HG03060 (cell line): ENCODE data around the gene PUM1.

ENCODE experiments used
- ATAC-seq: cut with Tn5 transposase; IDR thresholded peaks from one replicate; pipeline ENCODE4 v1.9.1; 2021; ENCODE audit warnings: low read depth, moderate number of reproducible peaks; ENCODE audit not compliant: unreplicated experiment

PUM1 gene

GRCh38 chr1:30882678-30883388, 182.7 kb downstream of the PUM1 start:
- no peak for ATAC-seq
